Measurements from ENCODE around the gene ZNF324. TPM values are rescaled to one million over a fixed set of nuclear protein-coding genes. Genes with fewer than 3 reads are reported as not detected.
A peak's percentile ranks its signal among the peaks of the same experiment; 100 is the strongest.

ZNF324 gene
- total and polyA plus RNA-seq, 2 of the 13 experiments (the other 11 are each of a cell fraction or from before 2014, with no cell fraction given) = 1.1 to 4.7 TPM

GRCh38 chr19:58519355-58520256 is 52.7 kb downstream of the ZNF324 start, which contains the start of gene ZBTB45 (continued):
- TF ChIP-seq RAD51 (IDR thresholded peaks at IDR 0.05; ENCODE audit: borderline replicate concordance) (no peak), NR2F6 (IDR thresholded peaks at IDR 0.05) (no peak), NR2F6 (CRISPR knock-in tag; IDR thresholded peaks at IDR 0.05) (peak; percentile 39; the same call in 1 of the 2 replicates), ZNF841 (CRISPR knock-in tag; IDR thresholded peaks at IDR 0.05; ENCODE audit: borderline replicate concordance) (peak; percentile 80; the same call in 1 of the 2 replicates), ZNF547 (CRISPR knock-in tag; IDR thresholded peaks at IDR 0.05) (peak; percentile 96), ZNF556 (CRISPR knock-in tag; IDR thresholded peaks at IDR 0.05; ENCODE audit: borderline replicate concordance) (peak; percentile 90), ZNF598 (CRISPR knock-in tag; IDR thresholded peaks at IDR 0.05; ENCODE audit: borderline replicate concordance) (peak; percentile 97; the same call in 1 of the 2 replicates), SIN3A (IDR thresholded peaks at IDR 0.05; ENCODE audit: borderline replicate concordance, low read depth, low read length) (peak; percentile 92; the same call in 1 of the 2 replicates), ZNF768 (CRISPR knock-in tag; IDR thresholded peaks at IDR 0.05) (peak; percentile 79), USF2 (IDR thresholded peaks at IDR 0.05; ENCODE audit: low read depth, low read length) (no peak), USF2 (CRISPR knock-in tag; IDR thresholded peaks at IDR 0.05; ENCODE audit: borderline replicate concordance) (0 out of 2 replicates have a peak, but pooled peaks have one; percentile 63), ZNF441 (CRISPR knock-in tag; IDR thresholded peaks at IDR 0.05; ENCODE audit: borderline replicate concordance) (peak; percentile 82), ZNF121 (CRISPR knock-in tag; IDR thresholded peaks at IDR 0.05) (peak; percentile 66), ZNF382 (CRISPR knock-in tag; IDR thresholded peaks at IDR 0.05; ENCODE audit: borderline replicate concordance) (no peak), ZZZ3 (CRISPR knock-in tag; IDR thresholded peaks at IDR 0.05; ENCODE audit: borderline replicate concordance) (peak; percentile 96; the same call in 1 of the 2 replicates), MXD3 (CRISPR knock-in tag; IDR thresholded peaks at IDR 0.05) (peak; percentile 79), ZBTB25 (CRISPR knock-in tag; IDR thresholded peaks at IDR 0.05) (peak; percentile 100), ZSCAN20 (CRISPR knock-in tag; IDR thresholded peaks at IDR 0.05; ENCODE audit: borderline replicate concordance) (0 out of 2 replicates have a peak, but pooled peaks have one; percentile 41), ZNF280D (CRISPR knock-in tag; IDR thresholded peaks at IDR 0.05) (peak; percentile 92; the same call in 1 of the 2 replicates), EHMT2 (IDR thresholded peaks at IDR 0.05; ENCODE audit: borderline replicate concordance, low read depth, low read length) (no peak; the same call in 1 of the 2 replicates), ZNF776 (CRISPR knock-in tag; IDR thresholded peaks at IDR 0.05) (peak; percentile 76)
